ENCODE measurements around the gene LZTR1. TPM values are rescaled to one million over a fixed set of nuclear protein-coding genes. Genes with fewer than 3 reads are reported as not detected.

LZTR1 gene
- total and polyA plus RNA-seq, 2 donors from 2014 or later, result 24.3 to 66.4 TPM

DNA sequence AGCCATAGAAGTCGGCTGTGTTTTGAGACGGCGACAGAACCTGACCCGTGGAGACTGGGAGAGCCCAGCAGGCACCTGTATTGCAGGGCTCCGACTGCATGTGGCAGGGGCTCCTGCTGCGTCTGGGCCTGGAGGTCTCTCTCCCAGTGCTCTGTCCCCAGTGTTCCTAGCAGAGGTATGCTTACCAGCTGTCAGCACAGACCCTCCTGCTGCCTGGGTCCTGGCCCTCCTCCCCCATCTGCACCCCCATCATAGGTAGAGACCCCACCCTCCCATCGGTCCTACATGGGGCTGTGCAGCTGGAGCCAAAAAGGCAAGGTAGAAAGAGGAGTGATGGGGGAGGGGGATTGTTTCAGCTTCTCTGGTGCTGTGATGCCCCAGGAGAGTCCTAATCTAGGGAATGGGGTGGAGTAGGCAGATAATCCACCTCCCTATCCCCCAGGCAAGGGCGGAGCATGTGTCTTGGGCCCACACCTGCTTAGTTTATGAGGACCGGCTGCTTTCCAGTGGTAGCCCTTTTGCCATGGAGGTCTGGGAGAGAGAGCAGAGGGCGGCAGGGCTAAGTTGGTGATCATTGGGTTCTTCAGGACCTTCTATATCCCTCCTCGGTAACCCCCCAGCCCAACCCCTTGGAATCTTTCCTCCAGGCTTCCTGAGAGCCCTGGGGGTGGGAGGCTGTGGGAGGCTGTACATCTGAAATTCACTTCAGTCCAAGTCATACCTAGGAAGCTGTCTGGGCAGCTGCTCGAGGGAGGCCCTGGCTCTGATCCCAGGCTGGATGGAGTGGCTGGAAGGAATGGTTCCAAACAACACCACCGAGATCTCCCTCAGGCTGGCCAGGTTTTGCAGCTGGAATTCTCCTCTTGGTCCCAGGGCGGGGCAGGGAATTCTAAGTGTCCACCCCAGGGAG, 44.9 kb downstream of the LZTR1 start:
- no peak for DNase-seq
- peaks cover 0 to 5% (median 0%) of the 10 kb centered on the region in 3 donors for H3K4me1 ChIP-seq (ENCODE audit: control insufficient read depth in 2 of 3, insufficient read depth in 2 of 3, low read depth in 1 of 3, low read length in 3 of 3)
- no peaks in the 10 kb centered on the region for H3K9me3 ChIP-seq (ENCODE audit: control insufficient read depth in 2 of 3, insufficient read depth in 1 of 3, low read length in 3 of 3)
- TF ChIP-seq, protein P1, sequence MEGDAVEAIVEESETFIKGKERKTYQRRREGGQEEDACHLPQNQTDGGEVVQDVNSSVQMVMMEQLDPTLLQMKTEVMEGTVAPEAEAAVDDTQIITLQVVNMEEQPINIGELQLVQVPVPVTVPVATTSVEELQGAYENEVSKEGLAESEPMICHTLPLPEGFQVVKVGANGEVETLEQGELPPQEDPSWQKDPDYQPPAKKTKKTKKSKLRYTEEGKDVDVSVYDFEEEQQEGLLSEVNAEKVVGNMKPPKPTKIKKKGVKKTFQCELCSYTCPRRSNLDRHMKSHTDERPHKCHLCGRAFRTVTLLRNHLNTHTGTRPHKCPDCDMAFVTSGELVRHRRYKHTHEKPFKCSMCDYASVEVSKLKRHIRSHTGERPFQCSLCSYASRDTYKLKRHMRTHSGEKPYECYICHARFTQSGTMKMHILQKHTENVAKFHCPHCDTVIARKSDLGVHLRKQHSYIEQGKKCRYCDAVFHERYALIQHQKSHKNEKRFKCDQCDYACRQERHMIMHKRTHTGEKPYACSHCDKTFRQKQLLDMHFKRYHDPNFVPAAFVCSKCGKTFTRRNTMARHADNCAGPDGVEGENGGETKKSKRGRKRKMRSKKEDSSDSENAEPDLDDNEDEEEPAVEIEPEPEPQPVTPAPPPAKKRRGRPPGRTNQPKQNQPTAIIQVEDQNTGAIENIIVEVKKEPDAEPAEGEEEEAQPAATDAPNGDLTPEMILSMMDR (IDR thresholded peaks at IDR 0.05; ENCODE audit: borderline replicate concordance, extremely low read depth, insufficient read depth), result no peak
- intact Hi-C loops (cut with DNase I), result no loop called here
- FAIRE-seq, result no peak
- no peaks in the 10 kb centered on the region for H3K36me3 ChIP-seq (ENCODE audit: control insufficient read depth in 2 of 3, insufficient read depth in 3 of 3, low read length in 3 of 3)
- H3K27ac ChIP-seq (ENCODE audit: low read depth in 2 of 2, low read length in 2 of 2), result no peak overlapping the region
- H3K9ac ChIP-seq (ENCODE audit: low read length in 3 of 3), result no peak overlapping the region
- no peaks in the 10 kb centered on the region for H3K27me3 ChIP-seq (ENCODE audit: control insufficient read depth, insufficient read depth, low read length)
- H3K4me3 ChIP-seq (ENCODE audit: low read length in 3 of 3), result no peak overlapping the region

DNA sequence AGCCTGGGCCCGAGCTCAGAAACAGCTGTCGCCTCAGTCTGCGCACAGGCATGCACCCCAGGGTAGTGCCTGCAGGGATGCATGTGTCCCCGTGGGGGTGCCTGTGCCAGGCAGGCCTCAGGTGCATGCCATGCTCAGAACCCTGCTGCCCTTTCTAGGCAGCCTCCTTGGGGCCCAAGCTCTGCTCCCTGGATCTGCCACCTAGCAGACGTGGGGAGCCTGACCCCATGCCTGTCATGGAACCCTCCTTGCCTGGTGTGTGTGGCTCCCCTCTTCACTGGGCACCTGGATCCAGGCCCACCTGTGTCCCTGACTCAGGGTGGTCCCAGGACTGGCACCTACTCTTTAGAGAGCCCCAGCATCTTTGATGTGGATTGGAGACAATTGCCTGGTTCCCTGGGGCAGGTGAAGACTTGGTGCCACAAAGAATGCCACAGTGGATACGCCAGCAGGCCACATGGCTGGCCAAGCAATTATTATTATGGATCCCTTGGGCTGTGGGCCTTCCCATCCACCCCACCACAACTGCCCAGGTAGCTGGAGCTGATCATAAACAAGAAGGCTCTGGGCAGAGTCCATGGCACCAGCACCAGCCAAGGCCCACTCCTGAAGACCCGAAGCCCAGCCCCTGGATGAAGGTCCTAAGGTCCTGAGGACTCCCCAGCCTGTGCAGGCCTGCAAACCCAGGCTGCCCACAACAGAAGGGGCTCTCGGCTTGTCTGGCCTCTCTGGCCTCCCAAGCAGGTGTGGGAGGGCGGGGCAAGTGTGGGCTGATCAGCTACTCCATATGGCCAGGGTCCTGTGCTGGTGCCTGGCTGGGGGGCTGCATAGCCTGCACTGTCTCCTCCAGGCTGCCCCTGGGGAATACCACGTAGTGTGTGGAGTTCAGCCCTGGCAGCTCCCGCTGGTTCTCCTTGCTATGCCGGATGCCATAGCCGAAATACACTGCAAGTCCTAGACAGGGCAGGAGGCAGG, 46.5 kb downstream of the LZTR1 start:
- peaks cover 0 to 7% (median 0%) of the 10 kb centered on the region in 3 donors for H3K4me1 ChIP-seq (ENCODE audit: control insufficient read depth in 2 of 3, insufficient read depth in 2 of 3, low read depth in 1 of 3, low read length in 3 of 3)
- H3K9ac ChIP-seq (ENCODE audit: low read length in 3 of 3), result no peak overlapping the region
- H3K9me3 ChIP-seq (ENCODE audit: control insufficient read depth in 2 of 3, insufficient read depth in 1 of 3, low read length in 3 of 3), result no peaks in the 10 kb centered on the region
- DNase-seq (no peak), FAIRE-seq (no peak)
- TF ChIP-seq, protein P1 (IDR thresholded peaks at IDR 0.05; ENCODE audit: borderline replicate concordance, extremely low read depth, insufficient read depth), result no peak
- intact Hi-C loops (cut with DNase I), result no loop called here
- H3K27ac ChIP-seq (ENCODE audit: low read depth in 2 of 2, low read length in 2 of 2), result no peak overlapping the region
- H3K27me3 ChIP-seq (ENCODE audit: control insufficient read depth, insufficient read depth, low read length), result no peaks in the 10 kb centered on the region
- H3K4me3 ChIP-seq (ENCODE audit: low read length in 3 of 3), result no peak overlapping the region
- H3K36me3 ChIP-seq (ENCODE audit: control insufficient read depth in 2 of 3, insufficient read depth in 3 of 3, low read length in 3 of 3), result no peaks in the 10 kb centered on the region

DNA sequence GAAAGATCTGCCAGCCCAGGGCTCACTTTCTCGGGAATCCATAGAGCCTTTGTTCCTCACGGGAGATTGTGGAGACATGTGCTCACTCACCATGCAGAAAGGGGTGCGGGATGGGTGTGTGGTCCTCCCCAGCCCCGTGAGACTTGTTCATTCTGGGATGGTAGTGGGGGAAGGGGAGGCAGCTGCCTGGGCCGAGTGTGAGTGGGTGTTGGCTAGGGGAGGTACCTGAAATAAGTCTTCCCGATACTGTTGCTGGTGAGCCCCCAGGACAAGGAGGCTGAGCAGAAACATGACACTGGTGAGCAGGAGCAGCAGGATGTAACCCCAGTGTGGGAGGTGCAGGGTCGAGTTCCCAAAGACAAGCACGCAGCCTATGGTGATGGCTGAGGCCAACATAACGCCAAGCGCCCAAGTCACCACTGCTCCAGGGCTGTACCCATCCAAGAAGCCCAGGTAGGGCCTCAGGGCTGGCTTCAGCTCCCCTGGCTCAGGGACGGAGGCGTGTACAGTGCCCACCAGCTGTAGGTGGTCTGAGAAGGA, 47.5 kb downstream of the LZTR1 start:
- Histone ChIP-seq H3K9ac (ENCODE audit: low read length in 3 of 3) (no peak overlapping the region), H3K27me3 (ENCODE audit: control insufficient read depth, insufficient read depth, low read length) (no peaks in the 10 kb centered on the region), H3K27ac (ENCODE audit: low read depth in 2 of 2, low read length in 2 of 2) (no peak overlapping the region), H3K4me1 (ENCODE audit: control insufficient read depth in 2 of 3, insufficient read depth in 2 of 3, low read depth in 1 of 3, low read length in 3 of 3) (peaks cover 0 to 7% (median 0%) of the 10 kb centered on the region in 3 donors), H3K9me3 (ENCODE audit: control insufficient read depth in 2 of 3, insufficient read depth in 1 of 3, low read length in 3 of 3) (no peaks in the 10 kb centered on the region), H3K4me3 (ENCODE audit: low read length in 3 of 3) (no peak overlapping the region), H3K36me3 (ENCODE audit: control insufficient read depth in 2 of 3, insufficient read depth in 3 of 3, low read length in 3 of 3) (no peaks in the 10 kb centered on the region)
- DNase-seq (peak in 3 of 5 donors; percentile 29 to 48 (median 36)), FAIRE-seq (no peak)
- TF ChIP-seq, protein P1 (IDR thresholded peaks at IDR 0.05; ENCODE audit: borderline replicate concordance, extremely low read depth, insufficient read depth), result no peak
- intact Hi-C loops (cut with DNase I), result no loop called here

Data from kidney (tissue), 14 donors.